ENCODE measurements around the gene AEN.

Gene AEN

DNA sequence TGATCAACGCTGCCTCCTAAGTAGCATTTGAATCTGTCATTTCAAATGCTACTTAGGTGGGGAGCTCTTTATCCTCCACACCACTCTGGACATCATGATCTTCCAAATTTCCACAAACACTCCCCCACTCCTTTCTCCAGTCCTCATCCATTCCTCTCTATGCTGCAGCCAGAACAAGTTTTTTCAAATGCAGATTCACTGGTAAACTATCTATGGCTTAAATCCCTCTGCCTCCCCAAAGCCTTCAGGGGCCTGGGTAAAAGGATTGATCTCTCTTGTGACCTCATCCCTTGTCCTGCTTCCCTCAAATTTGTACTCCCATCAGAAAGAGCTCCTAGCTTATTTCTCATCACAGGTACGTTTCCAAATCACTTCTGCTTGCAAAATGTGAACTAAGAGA, 1.3 kb upstream of the AEN start:
- DNase-seq (ENCODE audit: insufficient read length, low spot score), result no peak
- no peak for TF ChIP-seq POLR2A (IDR thresholded peaks at IDR 0.05; ENCODE audit: low read depth, low read length)
- FAIRE-seq, result no peak

DNA sequence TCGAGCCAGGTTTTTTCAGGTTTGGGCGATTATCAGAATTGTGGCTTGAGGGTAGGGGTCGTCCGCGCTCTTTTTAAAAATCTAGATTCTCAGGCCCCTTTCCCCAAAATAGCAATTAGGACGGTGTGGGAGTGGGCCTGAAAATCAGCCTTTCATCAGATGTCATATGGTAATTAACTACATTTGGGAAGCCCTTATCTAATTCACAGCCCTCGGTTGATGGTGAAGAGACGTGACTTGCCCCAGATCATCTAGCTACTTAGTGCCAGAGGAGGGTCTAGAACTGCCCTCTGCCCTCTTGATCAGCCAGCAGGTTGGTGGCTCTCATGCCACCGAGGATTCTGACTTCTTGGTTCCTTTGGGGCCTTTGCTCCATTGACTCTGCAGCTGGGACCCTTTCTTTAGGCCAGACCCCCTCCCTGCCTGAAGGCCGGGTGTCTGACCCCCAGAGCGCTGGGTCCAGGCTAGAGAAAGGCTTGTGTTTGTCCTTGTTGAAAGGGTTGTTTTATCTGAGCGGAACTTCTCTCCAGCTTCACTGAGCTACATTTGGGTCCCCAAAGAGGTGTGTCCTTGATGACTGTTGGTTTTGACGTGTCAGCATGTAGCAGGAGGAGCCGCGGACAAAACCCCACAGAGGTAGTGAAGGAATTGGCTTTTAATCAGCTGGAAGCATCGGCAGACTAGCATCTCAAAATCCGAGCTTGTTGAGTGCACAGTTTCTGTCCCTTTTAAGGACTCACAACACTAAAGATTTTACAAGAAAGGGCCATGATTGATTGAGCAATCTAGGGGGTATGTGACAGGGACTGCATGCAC, 857 bp downstream of the AEN start:
- DNase-seq (ENCODE audit: insufficient read length, low spot score) (no peak), FAIRE-seq (no peak)
- TF ChIP-seq POLR2A (IDR thresholded peaks at IDR 0.05; ENCODE audit: low read depth, low read length), result no peak

DNA sequence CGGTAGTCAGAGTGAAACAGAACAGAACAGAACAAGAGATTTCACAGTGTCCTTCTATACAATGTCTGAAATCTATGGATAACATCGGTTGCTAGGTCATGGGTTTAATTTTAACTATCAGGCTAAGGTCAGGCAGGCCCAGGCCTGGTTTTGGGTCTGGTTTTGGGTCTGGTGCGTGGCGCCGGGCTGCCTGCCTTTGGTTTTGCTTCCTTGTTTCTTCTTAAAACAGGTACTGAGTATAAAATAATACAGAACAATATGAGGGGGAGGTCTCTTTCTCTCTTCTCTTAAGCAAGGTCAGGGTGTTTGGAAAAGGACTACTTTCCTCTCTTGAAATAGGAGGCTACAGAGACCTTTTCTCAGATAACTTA, 1.4 kb downstream of the AEN start:
- DNase-seq (ENCODE audit: insufficient read length, low spot score) (no peak), FAIRE-seq (no peak)
- no peak for TF ChIP-seq POLR2A (IDR thresholded peaks at IDR 0.05; ENCODE audit: low read depth, low read length)

DNA sequence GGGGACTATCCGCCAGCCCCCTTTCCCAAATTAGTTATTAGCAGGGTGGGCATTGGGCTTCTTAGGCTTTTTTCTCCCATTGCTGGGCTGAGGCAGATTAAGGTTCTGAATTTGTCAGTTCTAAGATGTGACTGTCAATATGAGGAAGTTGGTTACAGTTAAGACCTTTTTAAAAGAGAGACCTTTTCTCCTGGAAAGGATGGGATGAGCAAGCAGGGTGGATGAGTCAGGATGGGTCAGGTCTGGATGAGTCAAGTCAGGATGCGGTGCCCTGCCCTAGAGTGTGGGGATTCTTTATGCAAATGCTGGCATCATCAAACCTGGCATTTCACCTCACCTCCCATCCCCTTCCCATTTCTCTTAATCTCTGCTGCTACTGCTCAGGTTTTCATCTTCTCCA, 1.9 kb downstream of the AEN start:
- FAIRE-seq (peak; percentile 11), DNase-seq (ENCODE audit: insufficient read length, low spot score) (peak; percentile 80)
- no peak for TF ChIP-seq POLR2A (IDR thresholded peaks at IDR 0.05; ENCODE audit: low read depth, low read length)

DNA sequence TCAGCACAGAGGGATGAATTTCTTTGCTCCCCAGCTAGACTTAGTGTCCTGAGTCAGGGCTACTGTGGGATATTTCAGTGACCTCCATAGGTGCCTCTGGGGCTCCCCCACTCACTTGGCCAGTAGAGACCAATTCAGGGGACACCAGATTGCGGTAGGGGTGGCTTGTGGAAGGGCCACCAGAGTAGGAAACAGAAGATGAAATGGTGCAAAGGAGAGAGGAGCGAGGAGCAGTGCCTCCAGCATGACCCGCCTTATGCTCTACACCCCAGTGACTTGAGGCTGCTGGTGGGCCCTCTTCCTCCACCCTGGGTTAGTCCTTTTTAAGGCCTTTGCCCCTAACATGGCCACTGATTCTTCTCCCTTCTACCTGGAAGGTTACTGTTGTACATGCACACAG, 2.5 kb downstream of the AEN start:
- FAIRE-seq (no peak), DNase-seq (ENCODE audit: insufficient read length, low spot score) (no peak)
- no peak for TF ChIP-seq POLR2A (IDR thresholded peaks at IDR 0.05; ENCODE audit: low read depth, low read length)

DNA sequence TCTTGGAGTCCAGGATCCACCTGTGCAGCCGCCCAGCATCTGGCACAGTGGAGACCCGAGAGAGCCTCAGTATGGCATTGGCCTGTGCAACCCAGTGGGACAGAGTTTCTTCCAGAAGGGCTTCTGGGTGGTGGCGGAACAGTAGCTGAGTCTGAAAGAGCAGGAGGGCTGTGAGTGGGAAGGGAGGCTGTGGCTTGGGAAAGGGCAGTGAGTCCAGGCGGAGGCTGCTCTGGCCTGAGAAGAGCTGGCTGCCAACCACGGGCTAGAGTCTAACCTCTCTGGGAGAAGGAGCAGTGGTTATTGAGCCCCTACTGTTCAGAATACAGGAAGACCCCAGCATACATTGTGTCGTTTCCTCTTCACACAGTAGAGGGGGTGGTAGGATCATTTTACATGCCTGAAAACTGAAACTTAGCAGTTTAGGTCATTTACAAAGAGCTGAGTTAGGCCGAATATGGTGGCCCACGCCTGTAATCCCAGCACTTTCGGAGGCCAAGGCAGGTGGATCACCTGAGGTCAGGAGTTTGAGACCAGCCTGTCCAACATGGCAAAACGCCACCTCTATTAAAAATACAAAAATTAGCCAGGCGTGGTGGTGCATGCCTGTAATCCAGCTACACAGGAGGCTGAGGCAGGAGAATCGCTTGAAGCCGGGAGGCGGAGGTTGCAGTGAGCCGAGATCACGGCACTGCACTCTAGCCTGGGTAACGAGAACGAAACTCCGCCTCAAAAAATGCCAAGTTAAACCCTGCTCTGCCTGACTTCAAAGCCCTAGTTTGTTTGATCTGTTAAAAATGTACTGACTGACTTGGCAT, 3.2 kb downstream of the AEN start:
- DNase-seq (ENCODE audit: insufficient read length, low spot score) (no peak), FAIRE-seq (no peak)
- TF ChIP-seq POLR2A (IDR thresholded peaks at IDR 0.05; ENCODE audit: low read depth, low read length), result no peak

DNA sequence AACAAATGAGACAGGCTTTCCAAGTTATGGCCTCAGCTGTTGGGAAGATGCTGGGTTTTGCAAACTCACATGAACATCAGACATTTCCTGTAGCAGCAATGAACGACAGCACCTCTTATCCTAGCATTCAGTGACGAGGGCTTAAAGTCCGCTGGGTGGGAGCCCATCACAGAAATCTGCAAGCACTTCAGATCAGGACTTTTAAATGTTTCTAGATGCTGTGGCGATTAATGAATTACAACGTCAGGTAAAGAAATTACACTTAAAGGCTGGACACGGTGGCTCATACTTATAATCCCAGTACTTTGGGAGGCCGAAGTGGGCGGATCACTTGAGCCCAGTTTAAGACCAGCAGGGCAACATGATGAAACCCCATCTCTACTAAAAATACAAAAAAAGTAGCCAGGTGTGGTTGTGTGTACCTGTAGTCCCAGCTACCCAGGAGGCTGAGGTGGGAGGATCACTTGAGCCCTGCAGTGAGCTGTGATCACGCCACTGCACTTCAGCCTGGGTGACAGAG, 3.9 kb downstream of the AEN start:
- no peak for TF ChIP-seq POLR2A (IDR thresholded peaks at IDR 0.05; ENCODE audit: low read depth, low read length)
- FAIRE-seq (no peak), DNase-seq (ENCODE audit: insufficient read length, low spot score) (no peak)

DNA sequence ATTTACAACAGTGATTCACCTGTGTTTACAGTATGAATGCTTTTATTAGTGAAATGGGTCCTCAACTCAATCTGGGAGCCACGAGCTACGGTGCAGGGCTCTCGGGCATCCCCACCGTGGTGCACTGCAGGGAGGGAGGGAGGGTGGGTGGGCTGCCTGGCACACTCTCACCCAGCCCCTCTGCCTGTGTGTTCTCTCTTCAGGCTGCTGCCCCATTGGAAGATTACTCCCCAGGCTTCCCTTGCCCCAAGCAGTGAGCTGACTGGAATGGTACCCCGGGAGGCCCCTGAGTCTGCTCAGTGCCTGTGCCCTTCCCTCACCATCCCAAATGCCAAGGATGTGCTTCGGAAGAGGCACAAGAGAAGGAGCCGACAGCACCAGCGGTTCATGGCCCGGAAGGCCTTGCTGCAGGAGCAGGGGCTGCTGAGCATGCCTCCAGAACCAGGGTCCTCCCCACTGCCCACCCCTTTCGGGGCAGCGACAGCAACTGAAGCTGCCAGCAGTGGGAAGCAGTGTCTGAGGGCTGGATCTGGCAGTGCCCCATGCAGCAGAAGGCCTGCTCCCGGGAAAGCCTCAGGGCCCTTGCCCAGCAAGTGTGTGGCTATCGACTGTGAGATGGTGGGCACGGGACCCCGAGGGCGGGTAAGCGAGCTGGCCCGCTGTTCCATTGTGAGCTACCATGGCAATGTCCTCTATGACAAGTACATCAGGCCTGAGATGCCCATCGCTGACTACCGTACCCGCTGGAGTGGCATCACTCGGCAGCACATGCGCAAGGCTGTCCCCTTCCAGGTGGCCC, 5.0 kb downstream of the AEN start:
- FAIRE-seq (no peak), DNase-seq (ENCODE audit: insufficient read length, low spot score) (no peak)
- no peak for TF ChIP-seq POLR2A (IDR thresholded peaks at IDR 0.05; ENCODE audit: low read depth, low read length)

DNA sequence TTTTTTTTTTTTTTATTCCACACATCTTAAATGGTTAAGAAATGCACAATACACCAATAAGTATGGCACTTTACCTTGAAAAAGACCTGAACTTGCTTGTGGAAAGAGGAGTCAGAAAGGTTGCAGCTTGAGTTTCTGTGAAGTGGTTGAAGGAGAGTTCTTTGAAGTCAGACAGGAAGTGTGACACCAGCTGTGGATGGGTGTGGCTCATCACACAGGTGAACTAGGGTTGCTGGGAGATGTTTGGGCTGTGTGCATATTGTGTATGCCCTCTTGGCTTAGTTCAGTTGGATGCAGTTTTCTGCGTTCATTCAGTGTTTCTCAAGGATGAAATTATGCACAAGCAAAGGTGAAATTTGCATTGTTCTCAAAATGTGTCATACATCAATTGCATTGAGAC, 6.3 kb downstream of the AEN start:
- DNase-seq (ENCODE audit: insufficient read length, low spot score) (no peak), FAIRE-seq (no peak)
- no peak for TF ChIP-seq POLR2A (IDR thresholded peaks at IDR 0.05; ENCODE audit: low read depth, low read length)

DNA sequence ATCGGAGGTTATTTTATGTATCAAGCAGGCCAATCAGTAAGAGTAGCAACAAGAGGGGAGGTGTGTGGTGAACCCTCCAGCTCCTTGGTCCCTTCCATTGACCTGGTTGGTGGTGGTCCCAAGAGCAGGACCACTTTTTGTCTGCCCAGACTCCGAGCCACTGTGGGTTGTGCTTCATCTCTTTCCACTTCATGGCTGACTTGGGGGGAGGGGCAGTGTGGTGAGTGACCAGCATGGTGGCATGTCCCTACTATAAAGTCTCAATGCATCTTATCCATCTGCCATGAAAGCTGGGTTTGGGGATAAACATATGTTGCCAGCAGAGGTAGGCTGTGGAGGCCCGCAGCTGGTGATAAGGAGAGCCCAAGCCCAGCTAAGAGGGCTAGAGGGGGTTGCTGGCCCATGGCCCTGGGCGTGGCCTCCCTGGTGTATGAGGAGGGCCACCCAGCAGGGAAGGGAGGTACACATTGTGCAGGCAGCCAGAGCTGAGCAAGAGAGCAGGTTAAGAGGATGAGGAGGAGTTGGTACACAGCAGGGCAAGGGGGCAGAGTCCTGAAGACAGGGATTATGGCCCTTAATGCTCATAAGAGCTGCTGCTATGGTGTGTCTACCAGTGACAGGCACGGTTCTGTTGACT, 7.0 kb downstream of the AEN start:
- DNase-seq (ENCODE audit: insufficient read length, low spot score), result no peak
- TF ChIP-seq POLR2A (IDR thresholded peaks at IDR 0.05; ENCODE audit: low read depth, low read length), result no peak
- no peak for FAIRE-seq

DNA sequence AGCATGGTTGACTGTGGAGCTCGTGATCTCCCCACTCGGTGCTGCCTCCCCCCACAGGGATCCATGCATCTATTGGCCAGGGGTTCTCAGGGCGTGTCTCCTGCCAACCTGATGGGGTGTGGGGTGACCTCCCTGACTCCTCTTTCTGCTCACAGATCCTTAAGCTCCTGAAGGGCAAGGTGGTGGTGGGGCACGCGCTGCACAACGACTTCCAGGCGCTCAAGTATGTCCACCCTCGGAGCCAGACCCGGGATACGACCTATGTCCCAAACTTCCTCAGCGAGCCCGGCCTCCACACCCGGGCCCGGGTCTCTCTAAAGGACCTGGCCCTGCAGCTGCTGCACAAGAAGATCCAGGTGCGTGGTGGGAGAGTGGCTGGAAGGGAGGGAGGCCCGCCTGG, 7.9 kb downstream of the AEN start:
- FAIRE-seq (no peak), DNase-seq (ENCODE audit: insufficient read length, low spot score) (no peak)
- no peak for TF ChIP-seq POLR2A (IDR thresholded peaks at IDR 0.05; ENCODE audit: low read depth, low read length)

DNA sequence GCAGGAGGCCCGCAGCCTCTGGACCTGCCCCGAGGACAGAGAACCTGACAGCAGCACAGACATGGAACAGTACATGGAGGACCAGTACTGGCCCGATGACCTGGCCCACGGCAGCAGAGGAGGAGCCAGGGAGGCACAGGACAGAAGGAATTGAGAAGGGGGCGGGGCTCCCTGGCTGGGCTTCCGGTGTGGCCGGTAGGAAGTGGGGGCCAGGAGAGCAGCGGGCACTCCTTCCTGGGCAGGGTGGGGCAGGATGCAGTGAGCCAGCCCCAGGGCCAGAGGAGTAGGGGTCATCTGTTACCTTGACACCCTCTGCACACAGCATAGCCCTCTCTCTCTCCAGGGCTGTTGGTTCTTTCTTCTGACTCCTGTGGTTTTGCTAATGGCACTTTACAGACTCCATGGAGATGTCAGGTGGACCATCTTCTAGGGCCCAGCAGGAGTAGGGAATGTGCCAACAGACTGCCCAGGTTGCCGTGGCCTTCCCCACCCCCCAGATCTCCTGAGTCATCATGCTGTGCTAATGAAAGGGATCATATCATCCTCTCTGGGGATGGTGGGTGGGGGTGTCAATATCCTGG, 9.1 kb downstream of the AEN start:
- no peak for TF ChIP-seq POLR2A (IDR thresholded peaks at IDR 0.05; ENCODE audit: low read depth, low read length)
- peak; percentile 10 for DNase-seq (ENCODE audit: insufficient read length, low spot score)
- no peak for FAIRE-seq

DNA sequence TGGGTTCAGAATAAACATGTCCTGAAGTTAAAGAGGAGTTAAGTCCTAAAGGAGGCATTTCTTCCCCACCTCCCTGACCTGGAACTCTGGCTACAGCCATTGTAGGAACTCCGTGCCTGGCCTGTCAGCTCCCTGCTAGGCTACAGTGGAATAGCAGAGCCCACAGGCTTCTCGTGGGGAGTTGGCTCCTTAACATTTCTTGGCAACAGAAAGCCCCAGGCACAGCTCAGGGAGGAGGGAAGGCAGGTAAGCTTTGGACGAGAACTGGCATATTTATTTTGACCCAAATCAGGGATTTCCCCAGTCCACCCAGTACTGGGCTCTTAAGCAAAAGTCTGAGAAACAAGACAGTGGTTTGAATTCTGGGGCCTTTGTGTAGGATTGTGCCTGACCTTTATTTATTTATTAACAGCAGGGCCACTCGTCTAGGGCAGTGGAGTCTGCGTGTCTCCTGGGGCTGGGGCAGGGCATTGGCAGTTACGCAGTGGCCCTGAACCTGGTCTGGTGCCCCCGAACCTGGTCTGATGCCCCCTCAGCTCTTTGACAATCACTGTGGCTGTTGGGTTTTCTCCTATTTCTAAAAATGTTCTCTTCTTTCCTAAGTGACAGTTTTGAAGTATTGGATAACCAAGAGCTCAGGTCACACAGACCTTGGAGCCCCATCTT, 9.8 kb downstream of the AEN start:
- DNase-seq (ENCODE audit: insufficient read length, low spot score), result no peak
- TF ChIP-seq POLR2A (IDR thresholded peaks at IDR 0.05; ENCODE audit: low read depth, low read length), result no peak
- FAIRE-seq, result no peak
